ENCODE measurements around the gene SLCO3A1.

GRCh38 chr15:91947683-91948608 is 94.4 kb downstream of the SLCO3A1 start:
- TF ChIP-seq POLR2A (IDR thresholded peaks at IDR 0.05; ENCODE audit: low read length) (no peak), GATA1 (IDR thresholded peaks at IDR 0.05; ENCODE audit: low read depth, low read length) (no peak)

Measured in erythroblast (primary cell).